Urinary bladder (tissue), 4 donors: ENCODE measurements around the gene CYFIP1. TPM values are rescaled to one million over a fixed set of nuclear protein-coding genes. Genes with fewer than 3 reads are reported as not detected.
A peak's percentile ranks its signal among the peaks of the same experiment; 100 is the strongest.

Experiments
- DNase-seq: peaks from one replicate; pipeline ENCODE4 v3.0.0-alpha.2; 2015; ENCODE audit errors: extremely low spot score
- H3K27ac ChIP-seq: one replicate; pipeline ENCODE4 v1.5.1; 2013; ENCODE audit warnings: low read depth, mild to moderate bottlenecking, moderate library complexity
- H3K36me3 ChIP-seq: one replicate; pipeline ENCODE4 v1.6.1; 2013; ENCODE audit warnings: mild to moderate bottlenecking, moderate library complexity; ENCODE audit not compliant: insufficient read depth
- H3K4me1 ChIP-seq: one replicate; pipeline ENCODE4 v1.6.1; 2013; ENCODE audit warnings: mild to moderate bottlenecking, moderate library complexity; ENCODE audit not compliant: insufficient read depth
- H3K4me3 ChIP-seq: one replicate; pipeline ENCODE4 v1.5.1; 2013; ENCODE audit warnings: low read depth, low read length
- WGBS: extraction: QIAGEN DNeasy Blood & Tissue Kit; methylation state at CpG from one replicate; pipeline ENCODE4 v1.1.7; 2013; 5-methylcytosine and 5-hydroxymethylcytosine counted together
- polyA plus RNA-seq: library from polyadenylated mRNA; stranded (reverse); fragments of 200-250 nt; gene quantifications from one replicate; pipeline ENCODE4 v1.2.3, GENCODE V29; 2013
- total RNA-seq: library from RNA; depleted of rRNA; stranded (reverse); fragments of >200 nt; gene quantifications from one replicate; pipeline ENCODE4 v1.2.3, GENCODE V29; 2014
- donor health status: healthy with polysubstance abuse.
- donor health status: healthy.

Gene CYFIP1
- total and polyA plus RNA-seq, 2 donors: 49.6 to 85.0 TPM

- H3K4me1 ChIP-seq: no peaks in the 10 kb centered on the region
- 89% methylated on average over 3 of the region's 3 CpGs for WGBS
- no peak overlapping the region for H3K27ac ChIP-seq
- DNase-seq: no peak
- peaks cover 3% of the 10 kb centered on the region for H3K36me3 ChIP-seq
- no peak overlapping the region for H3K4me3 ChIP-seq
Observed at GRCh38 chr15:22863356-22863755, 116.8 kb downstream of the CYFIP1 start.

- Histone ChIP-seq H3K4me1 (no peaks in the 10 kb centered on the region), H3K36me3 (peaks cover 1% of the 10 kb centered on the region), H3K4me3 (no peak overlapping the region), H3K27ac (no peak overlapping the region)
- DNase-seq: no peak
- 70% methylated on average over 2 of the region's 2 CpGs for WGBS
Observed at GRCh38 chr15:22861161-22861560, 119.0 kb downstream of the CYFIP1 start.

GRCh38 chr15:22856659-22857058 lies 123.5 kb downstream of the CYFIP1 start:
- Histone ChIP-seq H3K4me1 (no peaks in the 10 kb centered on the region), H3K36me3 (peaks cover 3% of the 10 kb centered on the region), H3K4me3 (no peak overlapping the region), H3K27ac (no peak overlapping the region)
- no peak for DNase-seq
- WGBS: 76% methylated on average over 1 of the region's 1 CpG

- Histone ChIP-seq H3K27ac (no peak overlapping the region), H3K36me3 (peaks cover 3% of the 10 kb centered on the region), H3K4me1 (no peaks in the 10 kb centered on the region), H3K4me3 (no peak overlapping the region)
- WGBS: 54% methylated on average over 4 of the region's 4 CpGs
- DNase-seq: no peak
Observed at GRCh38 chr15:22855791-22856190, 124.4 kb downstream of the CYFIP1 start.

- H3K36me3 ChIP-seq: peaks cover 4% of the 10 kb centered on the region
- no peaks in the 10 kb centered on the region for H3K4me1 ChIP-seq
- H3K4me3 ChIP-seq: no peak overlapping the region
- H3K27ac ChIP-seq: no peak overlapping the region
- WGBS: 87% methylated on average over 4 of the region's 4 CpGs
- no peak for DNase-seq
Observed at GRCh38 chr15:22851513-22851912, 128.7 kb downstream of the CYFIP1 start.

- no peak overlapping the region for H3K27ac ChIP-seq
- WGBS: 88% methylated on average over 3 of the region's 3 CpGs
- no peaks in the 10 kb centered on the region for H3K4me1 ChIP-seq
- H3K4me3 ChIP-seq: no peak overlapping the region
- no peak for DNase-seq
- peaks cover 4% of the 10 kb centered on the region for H3K36me3 ChIP-seq
Observed at GRCh38 chr15:22850055-22850454, 130.1 kb downstream of the CYFIP1 start.

GRCh38 chr15:22846073-22846472 lies 134.1 kb downstream of the CYFIP1 start:
- H3K36me3 ChIP-seq: peaks cover 1% of the 10 kb centered on the region

GRCh38 chr15:22845289-22845900 lies 134.8 kb downstream of the CYFIP1 start:
- no peak for DNase-seq
- H3K36me3 ChIP-seq: no peaks in the 10 kb centered on the region
- WGBS: 50% methylated on average over 2 of the region's 2 CpGs
- no peak overlapping the region for H3K4me3 ChIP-seq
- H3K4me1 ChIP-seq: no peaks in the 10 kb centered on the region
- H3K27ac ChIP-seq: no peak overlapping the region

More at GRCh38 chr15:22846073-22846472, 134.1 kb downstream of the CYFIP1 start:
- no peak for DNase-seq
- H3K4me1 ChIP-seq: no peaks in the 10 kb centered on the region
- no peak overlapping the region for H3K4me3 ChIP-seq
- 91% methylated on average over 6 of the region's 6 CpGs for WGBS
- H3K27ac ChIP-seq: no peak overlapping the region

GRCh38 chr15:22844421-22845288 lies 135.5 kb downstream of the CYFIP1 start:
- Histone ChIP-seq H3K27ac (no peak overlapping the region), H3K36me3 (no peaks in the 10 kb centered on the region), H3K4me3 (no peak overlapping the region), H3K4me1 (no peaks in the 10 kb centered on the region)
- no peak for DNase-seq
- 87% methylated on average over 19 of the region's 19 CpGs for WGBS

- WGBS: under 1% methylated on average over 16 of the region's 16 CpGs
Observed at GRCh38 chr15:22839046-22839695, 141.0 kb downstream of the CYFIP1 start.

GRCh38 chr15:22838292-22839042 lies 141.7 kb downstream of the CYFIP1 start, which contains the start of gene NIPA2:
NIPA2 (plus strand) TSS chr15:22838666; CDS start chr15:22851732, 13,066 bp downstream.
- peak; percentile 95 for DNase-seq
- WGBS: under 1% methylated on average over 83 of the region's 83 CpGs
- peak within 1 kb of the TSS; percentile 51 for H3K4me3 ChIP-seq
- H3K36me3 ChIP-seq: no peaks in the 10 kb centered on the region
- H3K4me1 ChIP-seq: no peaks in the 10 kb centered on the region
- H3K27ac ChIP-seq: peak within 1 kb of the TSS; percentile 92

More at GRCh38 chr15:22839046-22839695, 141.0 kb downstream of the CYFIP1 start:
- Histone ChIP-seq H3K4me3 (peak overlapping the region; percentile 51), H3K36me3 (no peaks in the 10 kb centered on the region), H3K27ac (peak overlapping the region; percentile 92), H3K4me1 (no peaks in the 10 kb centered on the region)
- peak; percentile 10 for DNase-seq

GRCh38 chr15:22831473-22831872 lies 148.7 kb downstream of the CYFIP1 start:
- H3K4me1 ChIP-seq: no peaks in the 10 kb centered on the region
- peaks cover 2% of the 10 kb centered on the region for H3K36me3 ChIP-seq
- 58% methylated on average over 1 of the region's 1 CpG for WGBS
- no peak overlapping the region for H3K27ac ChIP-seq
- no peak overlapping the region for H3K4me3 ChIP-seq
- no peak for DNase-seq

- Histone ChIP-seq H3K4me3 (no peak overlapping the region), H3K36me3 (peaks cover 6% of the 10 kb centered on the region), H3K27ac (no peak overlapping the region), H3K4me1 (no peaks in the 10 kb centered on the region)
- 44% methylated on average over 1 of the region's 1 CpG for WGBS
- DNase-seq: no peak
Observed at GRCh38 chr15:22827125-22827524, 153.0 kb downstream of the CYFIP1 start.
